NCI-H345 treated with DMSO at 0.1 percent for 48 hours (cell line): Measurements from ENCODE around the gene SFT2D2.
A peak's percentile ranks its signal among the peaks of the same experiment; 100 is the strongest.
"Not testable (repeated sequence)": the region's sequence is repeated elsewhere in the genome, so short reads cannot be mapped to it uniquely, and the experiment has no call there.

Source experiments
- DNase-seq: peaks from one replicate; lab custom pipeline; 2025; ENCODE audit not compliant: unreplicated experiment; lab: John Stamatoyannopoulos, UW

The SFT2D2 gene

DNA sequence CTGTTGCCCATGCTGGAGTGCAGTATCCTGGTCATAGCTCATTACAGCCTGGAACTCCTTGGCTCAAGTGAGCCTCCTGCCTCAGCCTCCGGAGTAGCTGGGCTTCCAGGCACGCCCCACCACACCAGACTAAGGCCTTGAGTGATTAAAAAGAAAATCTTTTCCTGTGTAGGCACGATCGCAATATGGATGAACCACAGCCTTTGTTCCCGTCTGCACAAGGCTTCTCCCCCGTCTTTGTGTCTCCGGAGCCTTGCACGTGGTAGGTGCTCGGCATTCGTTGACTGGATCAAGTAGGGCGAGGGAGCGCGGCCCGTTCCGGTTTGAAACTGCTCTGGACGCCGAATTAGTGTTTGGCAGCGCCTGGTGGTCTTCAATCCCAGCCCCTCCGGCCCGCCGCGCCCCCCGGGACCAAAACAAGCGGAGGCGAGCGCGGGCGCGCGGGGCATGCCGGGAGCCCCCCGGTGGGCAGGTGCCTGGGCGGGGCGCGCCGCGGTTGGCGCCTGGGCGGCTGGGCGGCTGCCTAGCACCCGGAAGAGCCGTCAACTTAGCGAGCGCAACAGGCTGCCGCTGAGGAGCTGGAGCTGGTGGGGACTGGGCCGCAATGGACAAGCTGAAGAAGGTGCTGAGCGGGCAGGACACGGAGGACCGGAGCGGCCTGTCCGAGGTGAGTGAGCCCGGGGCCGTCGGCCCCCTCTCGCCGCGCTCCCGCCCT, at the start of gene SFT2D2:
SFT2D2 (plus strand) TSS at position 529 of the 715 bp plus-strand sequence; CDS start at position 605, 76 bp downstream.
- peak; percentile 61 for DNase-seq

DNA sequence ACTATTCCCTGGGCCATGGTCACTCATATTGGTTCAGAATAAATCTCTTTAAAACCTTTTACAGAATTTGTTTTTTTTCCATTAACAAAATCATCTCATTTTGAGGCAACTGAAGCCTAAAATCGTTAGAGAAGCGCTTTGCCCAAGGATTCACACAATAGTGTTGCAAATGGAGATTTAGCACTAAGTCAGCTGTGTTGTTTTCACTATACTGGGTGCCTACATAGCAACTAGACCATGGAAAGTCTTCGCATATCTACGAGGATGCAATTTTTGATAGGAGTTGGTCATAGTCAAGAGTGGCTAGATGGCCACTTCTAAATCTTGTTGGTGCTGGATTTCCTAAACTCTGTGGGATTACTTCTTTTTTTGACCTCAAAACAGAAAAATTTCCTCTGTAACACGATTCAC, 47.6 kb upstream of the SFT2D2 start:
- DNase-seq, result no peak

GRCh38 chr1:168178638-168179437, 47.0 kb upstream of the SFT2D2 start, which contains the start of gene TIPRL:
Gene TIPRL, plus strand, starts transcription at chr1:168178962. Its CDS starts 116 bp downstream, at chr1:168179078.
- peak; percentile 96 for DNase-seq

DNA sequence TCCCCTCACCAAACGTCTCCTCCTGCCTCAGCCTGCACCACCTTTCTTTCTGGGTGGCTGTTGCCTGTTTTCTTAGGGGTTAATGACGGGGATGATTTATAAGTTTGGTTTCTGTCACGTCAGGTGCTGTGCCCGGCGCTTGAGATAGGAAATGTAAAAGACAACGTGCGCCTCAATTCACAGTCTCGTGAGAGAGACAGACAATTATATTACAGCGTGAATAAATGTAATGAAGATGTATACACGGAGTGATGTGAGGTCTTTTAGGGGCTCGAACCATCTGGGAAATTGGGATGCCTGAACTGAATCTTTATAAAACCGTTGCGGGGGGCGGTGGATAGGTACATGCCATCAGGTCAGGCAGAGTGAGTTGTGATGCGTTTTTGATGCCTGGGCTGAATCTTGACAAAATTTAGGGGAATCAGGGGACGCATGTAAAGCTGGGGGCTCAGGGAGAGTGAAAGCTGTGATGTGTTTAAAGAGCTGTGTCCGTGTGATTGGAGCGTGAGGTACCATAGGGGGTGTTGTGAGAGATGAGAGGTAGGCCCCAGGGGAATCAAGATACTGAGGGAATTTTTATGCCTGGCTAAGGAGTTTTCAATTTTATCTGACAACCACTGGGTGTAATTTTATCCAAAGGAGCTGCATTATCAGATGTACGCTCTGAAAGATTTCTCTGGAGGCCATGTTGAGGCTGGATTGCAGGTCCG, 46.2 kb upstream of the SFT2D2 start:
- DNase-seq, result no peak

DNA sequence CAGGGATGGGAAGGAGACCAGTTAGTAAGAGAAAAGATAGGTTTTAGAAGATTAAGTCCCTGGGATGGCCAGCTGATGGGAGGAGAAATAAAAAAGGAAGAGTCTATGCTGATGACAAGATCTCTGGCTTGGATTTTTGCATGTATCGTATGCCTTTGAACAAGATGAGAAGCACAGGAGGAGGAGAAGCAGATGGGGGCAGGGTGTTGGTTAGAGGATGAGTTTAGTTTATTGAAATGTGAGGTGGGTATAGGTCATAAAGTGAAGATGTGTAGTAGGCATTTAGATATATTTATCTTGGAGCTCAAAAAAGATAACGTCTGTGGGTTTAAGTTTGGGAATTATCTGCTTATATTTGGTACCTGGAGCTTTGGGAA, 45.7 kb upstream of the SFT2D2 start:
- DNase-seq, result no peak

DNA sequence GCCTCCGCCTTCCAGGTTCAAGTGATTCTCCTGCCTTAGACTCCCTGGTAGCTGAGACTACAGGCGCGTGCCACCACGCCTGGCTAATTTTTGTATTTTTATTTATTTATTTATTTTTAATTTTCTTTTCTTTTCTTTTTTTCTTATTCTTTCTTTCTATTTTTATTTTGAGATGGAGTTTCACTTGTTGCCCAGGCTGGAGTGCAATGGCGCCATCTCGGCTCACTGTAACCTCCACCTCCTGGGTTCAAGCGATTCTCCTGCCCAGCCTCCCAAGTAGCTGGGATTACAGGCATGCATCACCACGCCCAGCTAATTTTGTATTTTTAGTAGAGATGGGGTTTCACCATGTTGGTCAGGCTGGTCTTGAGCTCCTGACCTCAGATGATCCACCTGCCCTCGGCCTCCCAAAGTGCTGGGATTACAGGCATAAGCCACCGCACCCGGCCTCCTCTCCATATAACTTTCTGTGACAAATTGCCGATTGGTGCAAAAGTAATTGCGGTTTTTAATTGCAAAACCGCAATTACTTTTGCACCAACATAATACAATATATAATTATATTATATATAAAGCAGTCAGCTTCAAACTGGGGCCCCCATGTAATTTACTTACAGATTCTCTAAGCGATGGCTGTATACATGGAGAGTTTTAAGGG, 44.6 kb upstream of the SFT2D2 start:
- DNase-seq, result not testable (repeated sequence)

- no peak for DNase-seq
These were observed 38.6 kb upstream of the SFT2D2 start for GRCh38 chr1:168187177-168187576.

DNA sequence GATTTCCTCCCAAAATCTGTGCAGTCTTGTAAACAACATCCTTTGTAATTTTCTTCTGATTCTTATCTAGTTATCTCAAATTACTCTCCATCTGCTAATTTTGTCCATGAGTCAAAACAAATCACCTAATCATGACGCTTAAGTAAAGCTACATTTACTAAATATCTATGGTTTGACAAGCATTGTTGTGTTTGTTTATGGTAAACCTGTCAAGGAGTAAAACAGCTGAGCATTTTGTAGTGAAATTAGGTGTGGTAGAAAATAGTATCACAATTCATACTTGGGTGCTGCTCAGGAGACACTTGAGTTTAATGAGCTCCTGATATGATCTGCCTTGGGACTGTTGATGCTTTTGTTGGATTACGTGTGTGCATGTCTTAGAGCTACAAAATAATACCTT, 35.4 kb upstream of the SFT2D2 start:
- no peak for DNase-seq

DNA sequence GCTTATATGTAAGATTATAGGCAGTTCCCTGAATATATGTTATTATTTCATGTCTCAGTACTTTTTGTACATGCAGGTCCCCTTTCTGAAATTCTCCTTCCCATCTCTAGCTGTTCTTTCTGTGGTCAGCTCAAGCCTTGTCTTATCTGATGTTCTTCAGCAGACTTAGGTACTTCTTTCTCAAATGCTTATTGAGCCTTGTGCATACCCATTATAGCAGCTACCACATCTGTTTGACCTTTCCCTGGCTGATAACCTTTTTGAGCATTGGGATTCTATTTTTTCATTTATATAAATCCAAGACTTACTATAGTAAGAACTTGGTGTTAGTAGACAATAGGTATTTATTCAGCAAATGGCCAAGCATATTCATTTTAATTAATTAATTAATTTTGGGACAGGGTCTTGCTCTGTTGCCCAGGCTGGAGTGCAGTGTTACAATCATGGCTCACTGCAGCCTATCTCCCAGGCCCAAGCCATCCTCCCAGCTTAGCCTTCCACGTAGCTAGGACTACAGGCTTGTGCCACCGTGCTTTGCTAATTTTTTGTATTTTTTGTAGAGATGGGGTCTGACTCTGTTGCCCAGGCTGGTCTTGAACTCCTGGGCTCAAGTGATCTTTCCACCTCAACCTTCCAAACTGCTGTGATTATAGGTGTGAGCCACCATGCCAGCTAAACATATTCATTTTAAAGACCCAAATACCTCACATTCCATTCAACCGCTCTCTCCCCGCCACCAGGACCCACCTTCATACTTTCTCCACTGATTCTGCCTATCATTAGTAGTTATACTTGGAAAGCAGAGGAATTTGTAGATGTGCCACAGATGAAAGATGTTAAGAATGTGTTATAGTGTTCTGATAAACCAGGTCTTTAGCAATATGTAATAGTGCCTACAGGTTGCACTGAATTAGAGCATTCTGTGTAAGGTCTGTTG, 30.3 kb upstream of the SFT2D2 start:
- no peak for DNase-seq

DNA sequence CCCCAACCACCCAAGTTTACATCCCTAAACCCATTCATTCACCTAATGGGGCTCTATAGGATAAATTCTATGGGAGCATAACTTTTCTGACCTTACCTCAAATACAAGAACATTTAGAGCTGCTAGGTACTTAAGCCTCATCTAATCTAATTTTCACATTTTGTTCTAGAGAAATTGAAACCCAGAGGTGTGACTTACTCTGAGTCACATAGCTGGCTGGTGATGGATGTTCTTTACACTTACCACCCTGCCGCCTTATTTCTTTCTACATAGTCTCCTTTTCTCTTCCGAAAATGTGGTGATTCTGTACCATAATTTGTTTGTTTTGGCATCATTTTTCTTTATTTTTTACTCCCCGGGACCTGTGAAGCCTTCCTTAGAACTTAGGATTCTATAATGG, 26.7 kb upstream of the SFT2D2 start:
- DNase-seq, result no peak

DNA sequence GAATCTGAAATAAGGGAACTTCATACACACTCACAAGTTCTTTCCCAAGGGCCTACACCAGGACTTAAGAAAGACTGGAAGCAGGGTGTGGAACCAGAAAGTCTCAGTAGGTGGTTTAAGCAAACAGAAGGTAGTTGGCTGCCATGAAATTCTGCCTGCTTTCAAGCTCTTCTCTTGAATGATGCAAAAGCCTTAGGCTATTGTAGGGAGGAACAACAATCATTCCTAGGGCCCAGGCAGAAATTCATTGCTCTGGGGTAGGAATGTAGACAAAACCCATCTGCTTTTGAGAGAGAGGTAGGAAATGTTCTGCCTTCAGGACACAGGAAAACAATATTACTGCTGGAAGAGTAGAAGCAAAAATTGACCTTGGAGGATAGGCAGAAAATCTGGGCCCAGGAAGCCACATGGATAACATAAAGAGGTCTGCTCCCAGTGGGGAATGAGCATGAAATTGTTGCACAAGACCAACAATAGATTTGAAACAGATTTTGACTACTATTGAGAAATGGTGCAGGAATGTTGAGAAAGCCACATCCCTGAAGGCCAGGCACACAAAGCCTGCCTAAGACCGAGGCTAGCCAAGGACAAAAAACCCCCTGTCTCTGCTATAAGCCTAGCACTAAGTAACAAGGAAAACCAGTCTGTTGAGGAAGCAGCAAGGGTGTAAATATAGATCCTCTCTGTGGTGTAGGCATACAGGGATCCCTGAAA, 22.7 kb upstream of the SFT2D2 start:
- DNase-seq, result no peak

DNA sequence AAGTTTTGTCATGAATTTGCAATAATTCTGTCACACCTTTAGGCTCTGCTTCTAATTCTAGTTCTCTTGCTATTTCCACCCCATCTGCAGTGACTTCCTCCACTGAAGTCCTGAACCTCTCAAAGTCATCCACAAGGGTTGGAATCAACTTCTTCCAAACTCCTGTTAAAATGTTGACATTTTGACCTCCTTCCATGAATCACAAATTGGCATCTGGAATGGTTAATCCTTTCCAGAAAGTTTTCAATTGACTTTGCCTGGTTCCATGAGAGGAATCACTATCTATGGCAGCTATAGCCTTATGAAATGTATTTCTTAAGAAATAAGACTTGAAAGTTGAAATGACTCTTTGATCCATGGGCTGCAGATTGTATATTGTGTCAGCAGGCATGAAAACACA, 19.7 kb upstream of the SFT2D2 start:
- no peak for DNase-seq

GRCh38 chr1:168207673-168208072, 18.1 kb upstream of the SFT2D2 start:
- not testable (repeated sequence) for DNase-seq

DNA sequence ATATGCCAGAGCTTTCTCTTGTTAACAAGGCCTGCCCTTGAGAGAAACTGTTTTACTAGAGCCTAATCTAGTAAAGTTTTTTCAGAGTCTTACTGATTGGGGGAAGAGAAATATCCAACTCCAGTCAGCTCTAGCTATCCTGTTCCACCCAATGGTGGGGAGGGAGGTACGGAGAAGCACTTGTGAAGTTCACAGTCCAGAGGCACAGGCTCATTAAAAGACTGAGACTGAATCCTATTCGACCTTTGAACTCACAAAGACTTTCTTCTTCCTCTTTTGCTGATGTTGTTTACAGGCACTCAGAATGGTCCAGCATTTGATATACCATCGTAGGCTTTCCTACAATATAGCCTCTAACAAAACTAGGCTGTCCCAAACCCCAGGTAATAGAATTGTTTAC, 15.5 kb upstream of the SFT2D2 start:
- DNase-seq, result no peak

- DNase-seq, result no peak
These were observed 12.5 kb upstream of the SFT2D2 start for GRCh38 chr1:168213349-168213748.

- DNase-seq, result no peak
These were observed 9.6 kb upstream of the SFT2D2 start for GRCh38 chr1:168216171-168216570.

GRCh38 chr1:168217664-168218063, 8.1 kb upstream of the SFT2D2 start:
- no peak for DNase-seq

DNA sequence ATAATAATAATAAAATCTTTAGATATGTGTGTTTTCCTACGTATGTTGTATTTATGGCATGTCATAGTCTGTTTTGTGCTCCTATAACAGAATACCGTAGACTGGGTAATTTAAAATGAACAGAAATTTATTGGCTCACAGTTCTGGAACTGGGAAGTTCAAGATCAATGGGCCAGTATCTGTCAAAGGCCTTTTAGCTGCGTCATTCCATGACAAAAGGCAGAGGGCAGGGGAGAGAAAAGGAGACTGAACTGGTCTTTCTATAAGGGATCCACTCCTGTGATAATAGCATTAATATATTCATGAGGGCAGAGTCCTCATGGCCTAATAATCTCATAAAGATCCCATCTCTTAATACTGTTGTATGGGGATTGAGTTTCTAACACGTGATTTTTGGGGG, 7.1 kb upstream of the SFT2D2 start:
- no peak for DNase-seq

GRCh38 chr1:168220470-168220871, 5.3 kb upstream of the SFT2D2 start:
- no peak for DNase-seq
